Astrocyte of the spinal cord (primary cell): Measurements from ENCODE around the gene VIPR2.
"Not testable (repeated sequence)": the region's sequence is repeated elsewhere in the genome, so short reads cannot be mapped to it uniquely, and the experiment has no call there.

Experiments
- DNase-seq: peaks from one replicate; pipeline ENCODE4 v3.0.0; 2011; ENCODE audit warnings: low read depth, low spot score
- H3K4me3 ChIP-seq: 2 replicates; pipeline ENCODE4 v1.5.1; 2011; ENCODE audit warnings: low read depth, mild to moderate bottlenecking, low read length, moderate library complexity
- CTCF ChIP-seq: IDR thresholded peaks from 2 replicates; pipeline ENCODE4 v1.5.1; 2012; ENCODE audit warnings: low read depth, mild to moderate bottlenecking, low read length, inconsistent platforms
- in situ Hi-C: cut with HindIII; loops from 2 replicates; pipeline ENCODE4 v1.10.0; 2017; ENCODE audit warnings: low sequenced_read_pairs

The VIPR2 gene

GRCh38 chr7:159127691-159128642 is 16.7 kb downstream of the VIPR2 start:
- in situ Hi-C loops = no loop called here
- no peak for TF ChIP-seq CTCF
- no peak overlapping the region for H3K4me3 ChIP-seq
- DNase-seq = no peak

GRCh38 chr7:159126311-159127260 is 18.1 kb downstream of the VIPR2 start:
- no peak for TF ChIP-seq CTCF
- no peak for DNase-seq
- in situ Hi-C loops = no loop called here
- no peak overlapping the region for H3K4me3 ChIP-seq

GRCh38 chr7:159125955-159126270 is 18.8 kb downstream of the VIPR2 start:
- DNase-seq = no peak
- H3K4me3 ChIP-seq = no peak overlapping the region
- no peak for TF ChIP-seq CTCF
- in situ Hi-C loops = no loop called here

- no peak for TF ChIP-seq CTCF
- H3K4me3 ChIP-seq = no peak overlapping the region
- no peak for DNase-seq
- in situ Hi-C loops = no loop called here
Observed at GRCh38 chr7:159125104-159125954, 19.3 kb downstream of the VIPR2 start.

GRCh38 chr7:159123793-159124192 is 20.9 kb downstream of the VIPR2 start:
- DNase-seq, in situ Hi-C loops, H3K4me3 ChIP-seq: not testable (repeated sequence)

- DNase-seq, H3K4me3 ChIP-seq, in situ Hi-C loops: not testable (repeated sequence)
Observed at GRCh38 chr7:159123294-159123693, 21.4 kb downstream of the VIPR2 start.

- DNase-seq = no peak
- no peak for TF ChIP-seq CTCF
- in situ Hi-C loops = no loop called here
- H3K4me3 ChIP-seq = no peak overlapping the region
Observed at GRCh38 chr7:159122276-159122675, 22.4 kb downstream of the VIPR2 start.
